ENCODE data around the gene PLEKHG5.

Gene PLEKHG5

DNA sequence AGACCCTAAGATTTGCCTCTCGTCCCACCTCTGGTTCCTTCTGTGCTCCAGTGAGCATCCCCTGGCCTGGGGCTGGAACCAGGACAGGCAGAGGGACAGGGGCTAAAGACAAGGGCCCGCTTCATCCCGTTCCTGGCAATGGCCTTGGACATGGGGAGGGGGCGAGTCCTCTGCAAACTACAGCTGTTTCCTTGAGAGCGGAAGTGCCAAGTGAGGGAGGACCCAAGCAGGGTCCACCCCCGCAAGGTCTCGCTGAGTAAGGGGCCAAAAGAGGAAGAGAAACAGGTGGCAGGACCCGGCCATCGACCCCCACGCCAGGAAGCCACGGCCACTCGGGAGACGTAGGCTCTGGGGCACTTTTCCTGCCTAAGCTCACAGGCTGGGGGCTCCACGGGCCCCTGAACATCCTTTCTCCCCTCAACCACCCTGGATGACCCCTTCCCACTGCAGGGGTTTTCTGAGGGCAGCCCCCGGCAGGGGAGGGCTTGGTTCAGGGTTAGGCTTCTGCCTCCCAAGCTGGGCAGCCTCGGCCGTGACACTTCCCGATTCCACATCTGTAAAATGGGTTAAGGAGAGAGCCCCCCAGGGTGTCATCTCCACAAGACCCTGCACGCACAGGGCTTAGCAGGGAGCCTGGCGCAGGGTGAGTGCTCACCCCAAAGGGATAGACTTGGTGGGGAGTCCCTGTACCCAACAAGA, 17.9 kb upstream of the PLEKHG5 start:
- no peak for DNase-seq

DNA sequence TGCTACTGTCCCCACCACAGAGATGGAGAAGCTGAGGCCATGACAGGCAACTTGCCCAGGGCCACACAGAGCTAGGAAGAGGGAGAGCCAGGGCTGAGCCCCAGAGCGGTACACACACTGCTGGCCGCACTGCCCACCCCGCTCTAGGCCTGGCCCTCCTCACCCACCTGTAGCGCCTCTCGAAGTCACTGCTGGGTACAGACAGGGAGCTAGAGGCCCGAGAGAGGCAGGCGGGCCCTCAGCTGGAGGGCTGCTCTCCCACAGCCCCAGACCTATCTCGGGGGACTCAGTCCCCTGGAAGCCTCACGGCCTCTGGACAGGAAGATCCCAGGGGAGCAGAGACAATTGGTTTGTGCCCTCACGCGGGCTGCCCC, 17.3 kb upstream of the PLEKHG5 start:
- DNase-seq: no peak

DNA sequence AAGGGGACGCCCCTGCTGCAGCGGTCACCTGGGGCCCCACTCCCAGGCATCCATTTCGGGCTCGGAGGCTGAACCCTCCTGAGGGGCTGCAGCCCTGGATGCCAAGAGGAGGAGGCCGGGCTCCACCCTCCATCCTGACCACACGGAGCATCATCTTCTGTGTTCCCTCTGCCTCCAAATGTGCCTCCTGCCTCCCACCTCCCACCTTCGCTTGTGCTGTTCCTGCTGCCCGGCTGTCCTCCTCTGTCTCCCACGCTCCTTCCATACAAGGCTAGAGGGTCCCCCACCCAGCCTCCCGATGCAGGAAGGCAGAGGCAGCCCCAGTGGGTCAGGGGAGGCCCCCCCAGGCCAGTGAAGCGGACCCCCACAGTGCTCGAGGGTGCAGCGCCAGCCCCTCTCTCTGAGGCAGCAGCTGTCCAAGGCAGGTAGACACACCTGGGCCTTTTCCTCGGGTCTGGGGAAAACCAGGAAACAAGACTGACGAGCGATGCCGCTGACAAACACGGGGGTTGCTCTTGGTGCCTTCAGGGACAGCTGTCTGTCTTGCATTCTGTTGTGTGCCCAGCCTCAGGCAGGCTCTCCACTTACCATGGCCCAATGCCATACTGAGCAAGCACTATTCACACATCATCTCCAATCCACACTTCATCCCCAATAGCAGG, 16.8 kb upstream of the PLEKHG5 start:
- DNase-seq: no peak

DNA sequence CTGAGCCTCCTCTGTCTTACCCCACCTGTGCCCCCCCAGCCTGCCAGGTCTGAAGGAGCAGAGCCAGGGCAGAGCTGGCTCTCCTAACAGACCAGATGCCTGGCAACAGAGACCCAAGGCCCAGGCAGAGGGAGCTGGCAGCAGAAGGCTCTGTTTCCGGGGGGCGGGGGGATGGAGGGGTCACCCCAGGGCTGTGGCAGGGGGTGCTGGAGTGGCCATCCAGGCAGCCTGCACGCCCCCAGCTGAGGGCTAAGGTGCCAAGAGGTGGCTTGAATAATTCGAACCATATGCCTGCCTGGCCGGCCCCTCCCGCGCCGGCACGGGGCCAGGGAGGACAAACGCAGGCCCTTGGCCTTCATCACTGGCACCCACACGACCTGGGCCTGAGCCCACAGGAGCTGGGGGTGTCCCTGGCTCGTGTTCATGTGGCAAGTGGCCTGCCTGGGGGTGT, 16.0 kb upstream of the PLEKHG5 start:
- no peak for DNase-seq

DNA sequence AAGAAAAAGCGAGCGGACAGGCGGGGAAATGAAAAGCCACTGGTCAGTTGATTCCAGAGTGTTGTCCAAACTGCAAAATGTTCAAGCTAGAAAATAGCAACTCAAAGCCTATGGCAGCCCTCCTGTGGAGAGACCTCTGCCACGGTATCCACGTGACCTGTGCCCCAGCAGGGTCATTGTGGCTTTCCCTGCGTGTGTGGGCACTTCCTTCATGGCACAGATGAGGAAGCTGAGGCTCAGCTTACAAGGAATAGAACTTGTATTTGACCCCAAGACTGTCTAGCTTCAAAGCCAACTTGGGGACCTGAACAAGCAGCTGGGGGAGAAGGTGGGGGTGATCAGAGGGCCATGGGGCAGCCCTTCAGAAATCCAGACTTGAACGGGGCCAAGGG, 15.6 kb upstream of the PLEKHG5 start:
- DNase-seq: no peak

DNA sequence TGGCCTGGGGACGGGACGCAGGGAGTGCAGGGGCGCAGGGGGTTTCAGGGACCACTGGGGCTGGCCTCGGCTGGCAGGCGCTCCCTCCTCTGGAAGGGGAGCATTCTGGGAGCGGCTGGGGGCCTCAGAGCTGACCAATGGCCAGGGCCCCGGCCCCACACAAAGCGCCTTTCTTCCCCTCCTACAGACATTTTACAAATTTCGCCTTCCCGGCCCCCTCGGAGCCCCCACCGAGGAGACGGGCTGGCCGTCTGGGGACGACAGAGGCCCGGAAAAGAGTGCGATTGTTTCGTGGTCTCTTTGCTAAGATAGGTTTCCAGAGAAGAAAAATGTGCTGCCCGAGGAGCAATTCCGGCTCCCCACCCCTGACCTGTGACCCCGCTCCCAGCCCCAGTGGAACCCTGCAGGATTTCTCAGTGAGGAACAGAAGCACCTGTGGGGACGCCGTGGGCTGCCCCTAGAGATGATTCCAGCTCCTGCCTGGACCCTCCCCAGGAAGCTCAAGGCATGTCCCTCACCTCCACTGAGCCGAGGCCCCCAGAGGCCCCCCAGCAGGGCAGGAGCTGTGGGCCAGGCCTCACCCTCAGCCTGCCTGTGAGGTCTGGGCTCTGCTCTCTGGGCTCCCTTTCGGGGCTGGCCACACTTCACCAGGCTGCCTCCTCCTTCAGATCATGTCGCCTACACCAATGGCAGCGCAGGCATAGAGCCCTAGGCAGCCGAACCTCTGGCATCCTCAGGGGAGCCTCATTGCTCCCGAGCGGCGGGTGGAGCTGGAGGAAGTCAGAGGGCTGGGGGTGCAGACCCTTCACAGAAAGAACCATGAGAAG, 15.0 kb upstream of the PLEKHG5 start:
- no peak for DNase-seq

DNA sequence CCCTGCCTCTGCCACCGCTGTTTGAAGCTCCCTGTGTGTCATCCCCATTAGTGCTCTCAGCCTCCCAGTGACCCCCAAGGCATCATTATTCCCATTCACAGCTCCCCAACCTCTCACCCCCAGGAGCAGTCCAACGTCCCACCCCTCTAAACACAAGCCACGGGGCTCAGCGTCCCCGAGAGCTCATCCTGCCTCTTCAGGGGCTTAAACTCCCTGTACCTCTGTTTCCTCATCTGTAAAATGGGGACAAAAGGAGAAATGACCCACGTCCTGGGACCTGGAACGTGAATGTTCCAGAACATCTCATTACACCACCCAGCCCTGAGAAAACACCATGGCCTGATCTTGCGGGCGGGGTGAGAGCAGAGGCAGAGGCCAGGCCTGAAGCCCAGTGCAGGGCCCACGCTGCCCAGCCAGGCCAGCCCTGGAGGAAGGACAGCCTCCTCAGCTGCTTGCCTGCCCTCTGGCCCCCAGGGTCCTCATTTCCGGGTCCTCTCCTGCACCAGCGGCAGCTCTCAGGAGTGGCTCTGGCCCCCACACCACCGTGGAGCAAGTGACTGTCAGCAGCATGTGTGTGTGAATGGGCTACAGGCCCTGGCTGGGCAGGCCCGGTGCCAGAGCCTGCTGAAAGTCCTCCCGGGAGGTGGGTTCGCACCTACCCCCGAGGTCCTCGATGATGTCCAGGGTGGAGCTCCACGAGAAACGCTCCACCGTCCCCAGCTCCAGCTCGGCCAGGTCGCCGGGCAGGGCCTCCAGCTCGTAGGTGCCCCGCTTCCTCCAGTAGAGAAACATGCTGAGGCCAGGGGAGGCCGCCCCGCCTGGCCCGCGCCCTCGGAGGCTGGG, 14.1 kb upstream of the PLEKHG5 start:
- DNase-seq: no peak

DNA sequence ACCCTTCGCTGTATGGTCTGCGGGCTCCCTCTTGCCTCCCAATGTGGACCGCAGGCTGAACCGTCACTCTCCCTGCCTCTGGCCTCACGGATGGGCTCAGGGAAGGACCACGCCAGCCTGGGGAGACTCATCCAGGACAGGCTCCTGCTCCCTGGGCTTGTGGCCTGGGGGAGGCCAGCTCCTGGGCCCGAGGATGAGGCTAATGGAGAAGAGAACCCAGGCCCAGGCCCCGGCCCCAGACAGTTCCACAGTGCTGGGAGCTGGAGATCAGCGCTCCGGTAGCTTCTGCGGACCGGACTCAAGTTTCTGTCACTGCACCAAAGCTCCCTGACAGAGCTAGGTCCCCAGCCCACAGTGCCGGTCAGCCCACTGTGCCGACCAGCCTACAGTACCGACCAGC, 13.4 kb upstream of the PLEKHG5 start:
- DNase-seq: no peak

DNA sequence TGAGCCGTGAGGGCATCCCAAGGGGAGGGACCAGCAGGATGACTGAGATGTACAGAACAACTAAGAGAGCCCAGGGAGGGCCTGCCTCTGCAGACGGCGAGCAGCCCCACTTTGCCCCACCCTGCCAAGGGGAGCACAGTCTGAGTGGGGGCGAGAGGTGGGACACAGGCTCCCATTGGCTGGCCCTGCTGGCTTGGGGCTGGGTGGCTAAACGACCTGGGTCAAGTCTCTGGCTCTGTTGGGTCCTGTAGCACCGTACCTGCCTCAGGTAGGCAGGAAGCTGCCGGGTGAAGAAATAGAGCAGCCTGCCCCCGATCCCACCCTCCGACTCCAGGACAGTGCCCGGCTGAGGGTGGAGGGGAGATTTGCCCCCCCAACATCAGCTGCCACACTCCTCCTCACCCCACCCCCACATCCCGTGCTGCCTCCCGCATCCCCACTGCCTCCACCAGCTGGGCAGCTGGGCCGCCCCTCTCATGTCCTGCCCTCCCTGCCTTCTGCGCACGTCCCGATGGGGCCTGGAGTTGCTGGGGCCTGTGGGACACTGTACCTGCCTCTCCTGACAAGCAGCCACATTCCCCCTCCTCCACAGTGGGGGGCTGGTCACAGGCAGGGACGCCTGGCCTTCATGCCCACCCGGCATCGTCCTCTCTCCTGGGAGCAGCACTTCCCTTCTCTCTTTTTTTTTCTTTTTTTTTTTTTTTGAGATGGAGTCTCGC, 12.6 kb upstream of the PLEKHG5 start:
- DNase-seq: no peak

DNA sequence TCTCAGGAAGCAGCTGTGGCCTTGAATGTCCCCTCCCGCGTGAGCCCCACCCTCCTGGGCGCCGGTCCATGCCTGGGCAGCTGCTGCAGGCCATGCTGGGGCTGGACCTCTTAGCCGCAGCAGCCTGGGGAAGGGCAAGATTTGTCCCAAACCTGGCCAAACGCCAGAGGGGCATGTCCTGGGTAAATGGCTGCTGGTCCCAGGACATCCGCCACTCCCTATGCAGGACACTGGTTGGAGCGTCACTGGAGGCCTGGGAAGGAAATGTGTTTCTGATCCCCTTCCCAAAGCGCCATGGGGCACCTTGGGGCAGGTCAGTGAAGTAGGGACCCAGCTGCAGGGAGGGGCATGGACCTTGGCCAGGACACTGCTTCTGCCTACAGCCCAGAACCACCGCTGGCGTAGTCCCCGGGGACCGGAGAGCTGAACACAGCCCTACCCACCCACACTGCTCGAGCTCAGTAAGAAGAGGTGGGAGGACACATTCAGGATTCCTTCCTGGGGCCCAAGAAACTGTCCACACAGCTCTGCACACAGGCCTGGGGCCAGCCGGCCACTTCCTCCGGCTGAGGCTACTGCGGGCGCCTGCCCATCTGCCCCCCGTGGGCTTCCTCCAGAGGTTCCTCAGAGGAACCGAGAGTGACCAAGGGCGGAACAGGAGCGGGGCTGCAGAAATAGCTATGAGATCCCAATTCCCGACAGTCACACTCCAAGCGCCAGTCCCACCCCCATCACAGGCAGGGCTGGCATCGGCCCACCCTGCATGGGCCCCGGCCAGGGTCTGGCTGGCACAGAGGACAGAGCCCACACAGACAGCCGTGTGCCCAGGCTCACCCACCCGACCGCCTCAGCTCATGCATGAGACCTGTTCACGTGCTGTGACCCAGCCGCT, 10.8 kb upstream of the PLEKHG5 start:
- DNase-seq: no peak

DNA sequence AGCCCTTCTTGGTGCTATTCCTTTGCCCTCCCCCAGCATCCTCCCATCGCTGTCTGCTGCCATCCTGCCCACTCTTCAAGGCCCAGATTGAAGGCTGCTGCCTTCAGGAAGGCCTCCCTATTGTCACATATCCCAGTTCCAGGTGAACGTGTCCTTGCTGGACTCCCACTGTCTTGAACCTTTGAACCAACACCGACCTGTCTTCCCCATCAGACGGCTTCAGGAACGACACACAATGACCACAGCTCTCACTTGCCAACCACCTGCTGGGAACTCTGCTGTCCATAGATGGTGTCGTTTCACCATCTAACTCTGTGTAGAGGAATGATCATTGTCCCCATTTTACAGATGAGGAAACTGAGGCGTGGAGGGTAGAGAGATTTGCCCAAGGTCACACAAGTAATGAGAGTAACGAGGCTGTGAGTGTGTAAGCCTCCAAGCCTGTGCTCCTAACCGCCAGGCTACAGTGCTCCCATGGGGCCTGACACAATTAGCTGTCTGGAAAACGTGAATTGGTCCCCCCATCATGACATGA, 9.9 kb upstream of the PLEKHG5 start:
- no peak for DNase-seq

DNA sequence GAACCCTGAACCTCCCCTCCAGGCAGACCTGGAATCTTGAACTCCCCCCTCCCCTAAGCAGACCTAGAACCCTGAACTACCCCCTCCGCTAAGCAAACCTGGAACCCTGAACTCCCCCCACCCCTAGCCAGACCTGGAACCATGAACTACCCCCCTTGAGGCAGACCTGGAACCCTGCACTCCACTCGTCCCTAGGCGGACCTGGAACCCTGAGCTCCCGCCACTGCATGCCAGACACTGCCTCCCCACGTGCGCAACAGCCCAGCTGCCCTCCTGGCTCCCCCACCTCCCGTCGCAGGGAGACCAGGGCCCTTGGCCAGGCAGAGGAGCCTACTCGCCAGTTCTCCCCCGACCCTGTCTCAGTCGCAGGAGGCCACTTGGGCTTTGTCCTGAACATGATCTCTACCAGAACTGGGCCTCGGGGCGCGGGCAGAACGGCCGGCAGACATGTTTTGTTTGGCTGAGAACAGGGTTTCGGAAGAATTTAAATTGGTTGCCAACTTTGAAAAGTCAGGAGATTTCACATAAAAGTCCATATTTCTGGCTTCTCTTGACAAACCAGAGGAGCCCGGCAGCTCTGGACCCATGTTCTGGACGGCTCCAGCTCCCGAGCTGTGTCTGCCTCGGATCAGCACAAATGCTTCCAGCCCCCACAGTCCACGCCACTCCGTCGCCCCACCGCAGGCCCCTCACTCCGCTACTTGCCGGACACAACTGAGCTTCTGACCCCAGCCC, 9.2 kb upstream of the PLEKHG5 start:
- no peak for DNase-seq

DNA sequence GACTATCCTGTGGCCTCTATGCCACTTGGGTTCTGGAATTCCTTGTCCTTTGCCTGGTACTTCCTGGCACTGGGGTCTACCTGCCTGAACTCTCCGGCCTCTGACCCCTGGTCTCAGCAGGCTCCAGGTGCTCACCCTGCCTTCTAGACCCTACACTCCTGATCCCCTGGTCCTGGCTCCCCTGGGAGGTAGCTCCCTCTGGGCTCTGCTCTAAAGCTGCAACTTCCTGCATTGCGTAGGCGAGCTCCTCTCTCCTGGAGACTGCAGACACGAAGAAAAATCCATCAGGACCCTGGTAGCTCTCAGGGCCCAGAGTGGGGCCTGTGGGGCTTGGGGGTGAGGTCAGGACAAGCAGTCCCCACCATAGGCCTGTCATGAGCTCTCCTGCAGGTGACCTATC, 7.8 kb upstream of the PLEKHG5 start:
- DNase-seq: no peak

DNA sequence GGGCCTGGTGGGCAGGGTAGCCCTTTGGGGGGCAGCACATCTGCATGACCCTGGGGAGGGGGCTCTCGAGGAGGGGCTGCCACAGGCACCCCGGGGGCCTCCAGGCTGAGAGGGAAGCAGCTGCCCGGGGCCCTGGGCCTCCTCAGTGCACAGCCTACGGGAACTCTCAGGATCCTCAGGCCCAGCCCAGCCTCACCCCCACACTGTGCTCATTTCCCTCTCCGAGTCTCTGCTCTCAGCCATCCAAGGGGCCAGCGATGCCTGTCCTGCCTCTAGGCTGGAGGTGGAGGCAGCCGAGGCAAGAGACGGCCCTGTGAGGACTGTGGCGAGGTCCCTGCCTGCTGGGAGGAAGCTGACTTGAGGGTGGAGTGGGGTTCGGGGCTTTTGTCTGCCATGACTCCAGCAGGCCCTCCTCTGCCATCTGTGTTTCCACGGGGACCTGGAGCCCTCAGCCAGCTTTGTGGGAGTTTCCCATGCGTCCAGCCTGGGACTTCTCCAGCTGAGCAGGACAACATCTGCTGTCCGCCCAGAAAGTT, 7.2 kb upstream of the PLEKHG5 start:
- no peak for DNase-seq

DNA sequence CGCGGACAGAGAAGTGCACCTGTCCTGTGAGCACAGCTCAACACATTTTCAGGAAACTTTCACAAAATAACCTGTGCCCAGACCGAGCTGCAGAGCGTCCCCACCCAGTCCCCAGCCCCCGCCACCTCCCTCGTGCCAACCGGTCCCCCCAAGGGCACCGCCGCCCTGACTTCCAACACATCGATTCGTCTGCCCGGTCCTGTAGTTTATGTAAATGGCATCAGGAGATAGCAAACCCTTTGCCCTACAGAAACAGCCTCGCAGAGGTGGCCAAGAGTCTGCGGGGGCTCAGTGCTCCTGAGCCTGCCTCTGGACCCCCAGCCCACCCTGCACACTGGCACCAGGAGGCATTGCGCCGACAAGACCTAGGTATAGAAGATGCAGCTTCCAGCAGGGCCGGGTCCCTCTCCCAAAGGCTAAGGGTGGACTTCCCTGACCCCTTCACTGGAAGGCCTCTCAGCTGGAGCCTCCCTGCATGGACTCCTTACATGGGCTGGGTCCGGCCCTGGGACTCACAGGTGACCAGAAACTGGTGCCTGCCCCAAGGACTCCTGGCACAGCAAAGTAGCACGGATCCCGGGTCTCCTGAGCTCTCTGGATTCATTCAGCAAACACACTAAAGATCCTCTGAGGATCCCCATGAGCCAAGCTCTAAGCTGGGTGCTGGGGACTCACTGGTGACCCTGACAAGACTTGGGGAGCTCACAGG, 6.6 kb upstream of the PLEKHG5 start:
- no peak for DNase-seq

DNA sequence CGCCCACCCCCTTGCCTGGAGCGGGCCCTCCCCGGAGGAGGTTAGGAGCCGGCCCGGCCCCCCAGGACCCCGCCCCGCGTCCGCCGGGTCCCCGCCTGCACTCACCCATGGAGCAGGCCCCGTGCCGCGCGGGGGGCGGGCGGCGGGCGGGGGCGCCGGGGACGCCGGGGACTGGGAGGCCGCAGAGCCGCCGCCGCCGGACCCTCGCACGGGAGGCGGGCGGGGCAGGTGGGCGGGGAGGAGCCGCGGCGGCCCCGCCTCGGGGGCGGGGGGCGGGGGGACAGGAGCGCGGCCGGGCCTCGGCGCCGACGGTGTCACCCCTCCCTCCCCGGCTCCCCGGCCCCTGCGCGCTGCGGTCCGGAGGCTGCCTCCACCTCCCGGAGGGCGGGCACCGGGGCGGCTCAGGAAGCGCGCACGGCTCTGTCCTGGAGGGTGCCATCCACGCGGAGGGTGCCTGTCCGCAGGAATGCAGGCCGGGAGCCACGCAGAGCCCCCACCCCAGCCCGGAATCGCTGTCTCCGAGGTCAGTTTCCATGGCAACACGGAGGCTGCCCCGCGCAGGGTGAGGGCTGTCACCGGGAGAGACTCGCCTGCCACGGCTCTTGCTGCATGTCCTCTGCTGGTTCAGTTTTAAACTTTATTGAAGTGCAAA, 5.9 kb upstream of the PLEKHG5 start:
- peak; percentile 57 for DNase-seq

DNA sequence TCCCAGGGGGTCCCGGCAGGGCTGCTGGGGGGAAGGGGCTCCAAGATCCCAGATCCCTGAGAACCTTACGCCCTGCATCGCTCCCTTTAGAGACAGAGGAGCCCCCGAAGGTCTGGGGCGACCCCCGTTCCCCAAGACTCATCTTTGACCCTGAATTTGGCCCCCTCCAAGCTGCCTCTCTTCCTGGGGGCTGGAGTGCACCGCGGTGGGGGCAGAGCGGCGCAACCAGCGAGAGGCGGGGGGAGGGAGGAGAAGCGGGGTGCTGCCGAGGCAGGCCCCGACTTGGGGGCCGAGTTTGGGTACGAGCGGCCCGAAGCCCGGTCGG, 5.4 kb upstream of the PLEKHG5 start:
- no peak for DNase-seq

DNA sequence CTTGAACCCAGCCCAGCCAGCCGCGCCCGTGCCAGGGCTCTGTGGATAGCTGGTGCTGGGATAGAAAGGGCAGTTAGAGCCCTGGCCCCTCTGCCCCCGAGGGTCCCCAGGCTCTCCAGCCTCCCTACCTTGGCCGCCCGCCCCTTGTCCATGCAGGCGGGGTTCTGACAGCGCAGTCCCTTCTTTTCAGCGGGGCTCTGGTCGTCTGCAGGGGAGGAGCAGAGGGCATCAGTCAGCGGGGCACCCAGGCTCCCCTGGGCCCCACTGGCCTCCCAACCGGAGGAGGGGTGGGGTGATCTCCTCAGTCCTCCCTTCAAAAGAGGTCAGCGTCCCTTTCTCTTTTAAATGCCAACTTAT, 4.9 kb upstream of the PLEKHG5 start:
- DNase-seq: no peak
